HCT116 (cell line): ENCODE data around the gene LPIN1. TPM values are rescaled to one million over a fixed set of nuclear protein-coding genes. Genes with fewer than 3 reads are reported as not detected.

ENCODE experiments used
- ATAC-seq: fragments of 200-7000 bp; cut with Tn5 transposase; 2 replicates; pipeline ENCODE4 v1.9.1; 2020; ENCODE audit warnings: mild to moderate bottlenecking, moderate library complexity
- BruUV-seq: library from RNA; stranded (reverse); fragments of 400-500 nt; replicated peaks from 2 replicates; lab custom pipeline; 2021; lab: Mats Ljungman, UMichigan
- CTCF ChIA-PET: fragments of 300-600 bp; sonication (Branson Sonifier 250); formaldehyde crosslinking; loops from one replicate; lab custom pipeline; 2021; ENCODE audit warnings: antibody characterized with exemption; lab: Charles Lee
- POLR2A ChIA-PET: fragments of 300-600, 350-600 bp; sonication (Branson Sonifier 250); formaldehyde crosslinking; loops from one replicate; lab custom pipeline; 2021; ENCODE audit warnings: antibody characterized with exemption; lab: Charles Lee
- RAD21 ChIA-PET, 2 experiments: fragments of 300-600 bp; sonication (Branson Sonifier 250); formaldehyde crosslinking; loops; one replicate each; lab custom pipeline; 2023; ENCODE audit warnings: low total read pairs in 2 of 2; ENCODE audit not compliant: uncharacterized antibody in 2 of 2, unreplicated experiment in 2 of 2, low non-redundant PET in 1 of 2; lab: Charles Lee
- DNase-seq: peaks from one replicate; pipeline ENCODE4 v3.0.0-alpha.2; 2010; ENCODE audit warnings: low read depth, low spot score
- H2AFZ ChIP-seq: fragments of 200-600 bp; shearing (Covaris generic), sonication (generic); 2 replicates; pipeline ENCODE4 v1.6.1; 2017; ENCODE audit warnings: low read depth, mixed run types, mixed read lengths, antibody characterized with exemption, low read length; ENCODE audit not compliant: poor library complexity, severe bottlenecking
- H3K27ac ChIP-seq: 2 replicates; pipeline ENCODE4 v1.5.1; 2012; ENCODE audit warnings: low read depth, low read length
- H3K27me3 ChIP-seq: fragments of 200-600 bp; sonication (generic); 2 replicates; pipeline ENCODE4 v1.6.1; 2016; ENCODE audit warnings: mixed run types, low read length, mixed read lengths; ENCODE audit not compliant: insufficient read depth
- H3K36me3 ChIP-seq, 2 experiments: fragments of 200-500 bp in 1 of 2; fragments of 200-600 bp in 1 of 2; sonication (Bioruptor generic) in 1 of 2; sonication (generic) in 1 of 2; 2 replicates each; pipeline versions ENCODE4 v1.5.1 to v1.6.1; 2014 to 2016; ENCODE audit warnings: low read length in 2 of 2, inconsistent platforms in 1 of 2, mixed read lengths in 1 of 2, mixed run types in 1 of 2; ENCODE audit not compliant: insufficient read depth in 2 of 2, control insufficient read depth in 1 of 2
- H3K4me1 ChIP-seq, 2 experiments: fragments of 200-600 bp in 1 of 2; sonication (generic) in 1 of 2; 2 replicates each; pipeline versions ENCODE4 v1.5.1 to v1.6.1; 2012 to 2017; ENCODE audit warnings: low read length in 2 of 2, inconsistent platforms in 1 of 2, mild to moderate bottlenecking in 1 of 2, mixed read lengths in 1 of 2, mixed run types in 1 of 2, moderate library complexity in 1 of 2; ENCODE audit not compliant: insufficient read depth in 2 of 2, control insufficient read depth in 1 of 2
- H3K4me2 ChIP-seq: fragments of 200-600 bp; sonication (generic); 2 replicates; pipeline ENCODE4 v1.6.1; 2017; ENCODE audit warnings: mixed run types, low read length, mixed read lengths
- H3K4me3 ChIP-seq, 2 experiments: fragments of 200-600 bp in 1 of 2; sonication (generic) in 1 of 2; replicated peaks in 1 of 2; 2 replicates each; pipeline ENCODE4 v1.5.1; 2011 to 2016; ENCODE audit warnings: low read length in 2 of 2, control low read depth in 1 of 2, low read depth in 1 of 2, mild to moderate bottlenecking in 1 of 2, mixed read lengths in 1 of 2, mixed run types in 1 of 2
- H3K79me2 ChIP-seq: fragments of 200-600 bp; sonication (generic); 2 replicates; pipeline ENCODE4 v1.6.1; 2017; ENCODE audit warnings: mild to moderate bottlenecking, mixed run types, low read length, moderate library complexity, mixed read lengths; ENCODE audit not compliant: insufficient read depth
- H3K9ac ChIP-seq: fragments of 200-600 bp; sonication (generic); 2 replicates; pipeline ENCODE4 v1.6.1; 2016; ENCODE audit warnings: low read length, mixed read lengths
- H3K9me2 ChIP-seq: fragments of 200-600 bp; sonication (generic), shearing (Covaris generic); 2 replicates; pipeline ENCODE4 v1.6.1; 2017; ENCODE audit warnings: mixed run types, mild to moderate bottlenecking, moderate library complexity; ENCODE audit not compliant: insufficient read depth
- H3K9me3 ChIP-seq, 2 experiments: fragments of 200-500 bp in 1 of 2; fragments of 200-600 bp in 1 of 2; sonication (Bioruptor generic) in 1 of 2; sonication (generic) in 1 of 2; 2 replicates each; pipeline ENCODE4 v1.6.1; 2014 to 2017; ENCODE audit warnings: low read length in 2 of 2, mixed read lengths in 2 of 2, inconsistent platforms in 1 of 2, low read depth in 1 of 2, mild to moderate bottlenecking in 1 of 2, mixed run types in 1 of 2, moderate library complexity in 1 of 2; ENCODE audit not compliant: control insufficient read depth in 1 of 2, insufficient read depth in 1 of 2
- H4K20me1 ChIP-seq: fragments of 200-600 bp; sonication (generic), shearing (Covaris generic); 2 replicates; pipeline ENCODE4 v1.6.1; 2017; ENCODE audit warnings: mixed run types, mild to moderate bottlenecking, moderate library complexity; ENCODE audit not compliant: insufficient read depth
- CEBPB ChIP-seq: IDR thresholded peaks from 2 replicates; pipeline ENCODE4 v1.6.1; 2012; ENCODE audit warnings: low read depth
- EGR1 ChIP-seq: IDR thresholded peaks from 2 replicates; pipeline ENCODE4 v1.6.1; 2012; ENCODE audit warnings: low read depth
- ELF1 ChIP-seq: IDR thresholded peaks from 2 replicates; pipeline ENCODE4 v1.6.1; 2012; ENCODE audit warnings: low read depth, borderline replicate concordance
- EZH2 ChIP-seq: fragments of 200-600 bp; sonication (generic); IDR thresholded peaks from 2 replicates; pipeline ENCODE4 v1.6.1; 2017; ENCODE audit warnings: antibody characterized with exemption, mixed run types
- JUND ChIP-seq: IDR thresholded peaks from 2 replicates; pipeline ENCODE4 v1.6.1; 2012
- POLR2AphosphoS5 ChIP-seq: IDR thresholded peaks from 2 replicates; pipeline ENCODE4 v1.6.1; 2011; ENCODE audit warnings: mild to moderate bottlenecking, low read depth, low read length, moderate library complexity
- SP1 ChIP-seq: IDR thresholded peaks from 2 replicates; pipeline ENCODE4 v1.6.1; 2012; ENCODE audit warnings: low read depth
- YY1 ChIP-seq: IDR thresholded peaks from 2 replicates; pipeline ENCODE4 v1.6.1; 2011; ENCODE audit warnings: low read length, low read depth, moderate library complexity, mild to moderate bottlenecking; ENCODE audit not compliant: insufficient replicate concordance; ENCODE audit errors: extremely low read depth
- intact Hi-C: fragments of 100-400 bp; cut with micrococcal nuclease; formaldehyde crosslinking; loops from 2 replicates; pipeline ENCODE4 v1.10.0; 2022
- total RNA-seq: library from RNA; stranded (reverse); gene quantifications from one replicate; pipeline ENCODE4 v1.2.1, GENCODE V29; 2021; ENCODE audit not compliant: unreplicated experiment
- TF ChIP-seq, protein P1 (sequence below): IDR thresholded peaks from 2 replicates; pipeline ENCODE4 v1.6.1; 2012

LPIN1 gene
- total RNA-seq, 1 experiment from 2014 or later: 16.7 TPM

DNA sequence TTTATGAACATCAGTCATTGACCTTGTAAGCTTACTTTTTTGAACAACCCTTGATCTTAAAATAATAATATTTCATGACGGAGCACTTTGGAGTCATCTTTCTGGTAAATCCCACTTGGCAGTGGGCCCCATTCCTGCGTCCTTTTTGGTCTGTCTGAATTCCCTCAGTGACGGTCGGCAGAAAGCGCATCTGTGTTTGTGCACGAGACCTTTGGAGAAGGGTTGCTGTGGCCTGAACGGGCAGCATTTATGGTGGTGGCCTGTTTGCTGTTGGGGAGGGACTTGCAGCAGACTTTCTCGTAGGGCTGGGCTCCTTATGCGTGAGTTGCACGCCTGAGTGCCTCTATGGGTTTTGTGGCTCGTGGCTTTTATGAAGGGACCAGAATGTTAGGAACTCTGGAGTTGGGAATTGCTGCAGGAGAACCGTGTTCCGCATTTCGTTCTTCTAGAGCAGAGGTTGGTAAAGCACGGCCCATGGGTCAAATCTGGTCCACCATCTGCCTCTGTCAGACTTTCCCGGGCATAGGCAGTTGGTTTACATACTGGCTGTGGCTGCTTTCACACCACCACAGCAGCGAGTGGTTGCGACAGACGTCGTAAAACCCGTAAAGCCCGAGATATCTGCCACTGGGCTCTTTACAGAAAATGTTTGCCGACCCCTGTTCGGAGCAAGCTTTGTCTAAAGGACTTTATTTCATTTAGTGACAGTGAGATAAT lies 30.8 kb downstream of the LPIN1 start (continued):
- TF ChIP-seq EGR1 (no peak), JUND (no peak)

DNA sequence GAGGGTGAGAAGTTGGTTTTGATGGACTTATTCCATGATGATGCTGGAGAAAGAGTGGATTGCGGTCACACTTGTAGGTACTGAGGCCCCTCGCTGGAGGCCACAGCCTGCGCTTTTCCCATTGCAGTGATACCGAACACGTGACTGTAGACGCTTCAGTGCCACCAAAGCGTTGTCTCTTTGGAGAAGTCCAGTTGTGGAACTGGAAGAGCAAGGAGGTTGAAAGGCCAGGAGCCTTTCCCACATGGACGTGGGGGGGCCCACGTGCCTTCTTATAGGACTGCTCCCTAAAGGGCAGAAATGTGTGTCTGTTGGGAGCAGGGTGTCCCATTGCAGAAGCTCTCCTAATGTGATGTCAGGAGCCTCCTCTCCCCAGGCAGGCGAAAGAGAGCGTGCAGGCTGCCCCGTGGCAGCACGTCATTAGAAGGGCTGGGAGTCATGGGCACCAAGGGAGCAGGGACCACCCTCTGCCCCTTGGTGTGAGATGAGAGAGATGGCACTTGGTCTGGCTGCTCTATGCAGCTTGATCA lies 31.5 kb downstream of the LPIN1 start:
- Histone ChIP-seq H3K79me2 (no peaks in the 10 kb centered on the region), H3K27me3 (no peaks in the 10 kb centered on the region), H3K4me2 (no peak overlapping the region), H2AFZ (no peak overlapping the region), H3K27ac (no peak overlapping the region), H3K36me3 (peaks cover 7 to 9% of the 10 kb centered on the region in 2 experiments; a peak in 1 of 4 replicates), H3K4me3 (no peak overlapping the region), H4K20me1 (no peaks in the 10 kb centered on the region), H3K9me2 (no peaks in the 10 kb centered on the region), H3K9ac (no peak overlapping the region), H3K4me1 (peaks cover 0 to 11% of the 10 kb centered on the region in 2 experiments; a peak in 3 of 4 replicates), H3K9me3 (no peaks in the 10 kb centered on the region)
- intact Hi-C loops: loop anchor here (2.0 to 5.0 kb wide), 3 partner anchors 196 to 645 kb away; a partner anchor contains a TSS
- POLR2A ChIA-PET: no interaction called here
- RAD21 ChIA-PET: interaction anchor here (1.0 to 1.9 kb wide), 2 partner anchors 31 to 39 kb away, joined by 4 to 9 read pairs; partner anchors contain the start of gene LPIN1 (in 1 of the 2)
- ATAC-seq (no peak), DNase-seq (no peak)
- no TSS peak for BruUV-seq
- TF ChIP-seq ELF1 (no peak), POLR2AphosphoS5 (no peak), CEBPB (no peak), SP1 (no peak), JUND (no peak), EZH2 (no peak), YY1 (no peak)
- TF ChIP-seq, protein P1, sequence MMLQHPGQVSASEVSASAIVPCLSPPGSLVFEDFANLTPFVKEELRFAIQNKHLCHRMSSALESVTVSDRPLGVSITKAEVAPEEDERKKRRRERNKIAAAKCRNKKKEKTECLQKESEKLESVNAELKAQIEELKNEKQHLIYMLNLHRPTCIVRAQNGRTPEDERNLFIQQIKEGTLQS: no peak
- CTCF ChIA-PET: interaction anchor here (0.6 to 3.4 kb wide), 2 partner anchors 39 to 90 kb away, joined by 3 to 36 read pairs; no protein-coding TSS in a partner anchor
